NT2/D1 (cell line): Measurements from ENCODE around the gene LPIN2.

Experiments
- YY1 ChIP-seq: IDR thresholded peaks from 2 replicates; pipeline ENCODE4 v1.6.1; 2011; ENCODE audit not compliant: insufficient read length, insufficient read depth
- ZNF274 ChIP-seq: IDR thresholded peaks from 2 replicates; pipeline ENCODE4 v1.6.1; 2011; ENCODE audit warnings: mild to moderate bottlenecking, low read depth, low read length

DNA sequence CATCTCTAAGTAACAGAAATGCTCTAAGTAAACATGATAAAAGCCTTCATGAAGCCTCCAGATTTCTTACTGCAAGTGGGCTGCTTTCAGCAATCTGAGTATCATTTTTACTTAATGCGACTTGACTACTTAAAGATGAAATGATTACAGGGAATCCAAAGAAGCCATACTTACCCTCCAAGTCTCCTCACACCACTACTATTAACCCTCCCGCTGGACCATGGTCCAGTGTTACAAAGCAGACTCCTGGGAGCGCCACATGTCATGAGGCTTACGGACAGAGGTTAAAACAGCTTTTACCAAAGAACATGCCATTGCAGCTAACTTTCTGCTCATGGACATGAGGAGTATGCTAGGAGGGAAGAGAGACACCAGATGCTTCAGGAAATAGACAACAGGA is 46.4 kb downstream of the LPIN2 start:
- no peak for TF ChIP-seq YY1
- no peak for TF ChIP-seq ZNF274
